Measurements from ENCODE around the gene CDK10. TPM values are rescaled to one million over a fixed set of nuclear protein-coding genes. Genes with fewer than 3 reads are reported as not detected.

CDK10 gene
- total and polyA plus RNA-seq, 9 of the 15 experiments (the other 6 are each of a cell fraction or from before 2014, with no cell fraction given), result 2.0 to 85.1 (median 40.1) TPM

- TF ChIP-seq JUNB (CRISPR knock-in tag; conservative IDR thresholded peaks at IDR 0.05), result no peak
- no peak for TF ChIP-seq POLR3G (IDR thresholded peaks at IDR 0.05; ENCODE audit: extremely low read depth, insufficient read length, insufficient replicate concordance)
- TF ChIP-seq ZNF57 (CRISPR knock-in tag; IDR thresholded peaks at IDR 0.05), result no peak
- no peak for TF ChIP-seq MITF (IDR thresholded peaks at IDR 0.05)
- TF ChIP-seq GMEB1 (CRISPR knock-in tag; IDR thresholded peaks at IDR 0.05), result no peak
- TF ChIP-seq NR2C1 (IDR thresholded peaks at IDR 0.05), result no peak
- no peak for TF ChIP-seq NR2C1 (tag; IDR thresholded peaks at IDR 0.05)
- TF ChIP-seq GTF2F1 (IDR thresholded peaks at IDR 0.05; ENCODE audit: low read depth, low read length), result 0 out of 2 replicates have a peak, but pooled peaks have one; percentile 22
- TF ChIP-seq, protein P1, sequence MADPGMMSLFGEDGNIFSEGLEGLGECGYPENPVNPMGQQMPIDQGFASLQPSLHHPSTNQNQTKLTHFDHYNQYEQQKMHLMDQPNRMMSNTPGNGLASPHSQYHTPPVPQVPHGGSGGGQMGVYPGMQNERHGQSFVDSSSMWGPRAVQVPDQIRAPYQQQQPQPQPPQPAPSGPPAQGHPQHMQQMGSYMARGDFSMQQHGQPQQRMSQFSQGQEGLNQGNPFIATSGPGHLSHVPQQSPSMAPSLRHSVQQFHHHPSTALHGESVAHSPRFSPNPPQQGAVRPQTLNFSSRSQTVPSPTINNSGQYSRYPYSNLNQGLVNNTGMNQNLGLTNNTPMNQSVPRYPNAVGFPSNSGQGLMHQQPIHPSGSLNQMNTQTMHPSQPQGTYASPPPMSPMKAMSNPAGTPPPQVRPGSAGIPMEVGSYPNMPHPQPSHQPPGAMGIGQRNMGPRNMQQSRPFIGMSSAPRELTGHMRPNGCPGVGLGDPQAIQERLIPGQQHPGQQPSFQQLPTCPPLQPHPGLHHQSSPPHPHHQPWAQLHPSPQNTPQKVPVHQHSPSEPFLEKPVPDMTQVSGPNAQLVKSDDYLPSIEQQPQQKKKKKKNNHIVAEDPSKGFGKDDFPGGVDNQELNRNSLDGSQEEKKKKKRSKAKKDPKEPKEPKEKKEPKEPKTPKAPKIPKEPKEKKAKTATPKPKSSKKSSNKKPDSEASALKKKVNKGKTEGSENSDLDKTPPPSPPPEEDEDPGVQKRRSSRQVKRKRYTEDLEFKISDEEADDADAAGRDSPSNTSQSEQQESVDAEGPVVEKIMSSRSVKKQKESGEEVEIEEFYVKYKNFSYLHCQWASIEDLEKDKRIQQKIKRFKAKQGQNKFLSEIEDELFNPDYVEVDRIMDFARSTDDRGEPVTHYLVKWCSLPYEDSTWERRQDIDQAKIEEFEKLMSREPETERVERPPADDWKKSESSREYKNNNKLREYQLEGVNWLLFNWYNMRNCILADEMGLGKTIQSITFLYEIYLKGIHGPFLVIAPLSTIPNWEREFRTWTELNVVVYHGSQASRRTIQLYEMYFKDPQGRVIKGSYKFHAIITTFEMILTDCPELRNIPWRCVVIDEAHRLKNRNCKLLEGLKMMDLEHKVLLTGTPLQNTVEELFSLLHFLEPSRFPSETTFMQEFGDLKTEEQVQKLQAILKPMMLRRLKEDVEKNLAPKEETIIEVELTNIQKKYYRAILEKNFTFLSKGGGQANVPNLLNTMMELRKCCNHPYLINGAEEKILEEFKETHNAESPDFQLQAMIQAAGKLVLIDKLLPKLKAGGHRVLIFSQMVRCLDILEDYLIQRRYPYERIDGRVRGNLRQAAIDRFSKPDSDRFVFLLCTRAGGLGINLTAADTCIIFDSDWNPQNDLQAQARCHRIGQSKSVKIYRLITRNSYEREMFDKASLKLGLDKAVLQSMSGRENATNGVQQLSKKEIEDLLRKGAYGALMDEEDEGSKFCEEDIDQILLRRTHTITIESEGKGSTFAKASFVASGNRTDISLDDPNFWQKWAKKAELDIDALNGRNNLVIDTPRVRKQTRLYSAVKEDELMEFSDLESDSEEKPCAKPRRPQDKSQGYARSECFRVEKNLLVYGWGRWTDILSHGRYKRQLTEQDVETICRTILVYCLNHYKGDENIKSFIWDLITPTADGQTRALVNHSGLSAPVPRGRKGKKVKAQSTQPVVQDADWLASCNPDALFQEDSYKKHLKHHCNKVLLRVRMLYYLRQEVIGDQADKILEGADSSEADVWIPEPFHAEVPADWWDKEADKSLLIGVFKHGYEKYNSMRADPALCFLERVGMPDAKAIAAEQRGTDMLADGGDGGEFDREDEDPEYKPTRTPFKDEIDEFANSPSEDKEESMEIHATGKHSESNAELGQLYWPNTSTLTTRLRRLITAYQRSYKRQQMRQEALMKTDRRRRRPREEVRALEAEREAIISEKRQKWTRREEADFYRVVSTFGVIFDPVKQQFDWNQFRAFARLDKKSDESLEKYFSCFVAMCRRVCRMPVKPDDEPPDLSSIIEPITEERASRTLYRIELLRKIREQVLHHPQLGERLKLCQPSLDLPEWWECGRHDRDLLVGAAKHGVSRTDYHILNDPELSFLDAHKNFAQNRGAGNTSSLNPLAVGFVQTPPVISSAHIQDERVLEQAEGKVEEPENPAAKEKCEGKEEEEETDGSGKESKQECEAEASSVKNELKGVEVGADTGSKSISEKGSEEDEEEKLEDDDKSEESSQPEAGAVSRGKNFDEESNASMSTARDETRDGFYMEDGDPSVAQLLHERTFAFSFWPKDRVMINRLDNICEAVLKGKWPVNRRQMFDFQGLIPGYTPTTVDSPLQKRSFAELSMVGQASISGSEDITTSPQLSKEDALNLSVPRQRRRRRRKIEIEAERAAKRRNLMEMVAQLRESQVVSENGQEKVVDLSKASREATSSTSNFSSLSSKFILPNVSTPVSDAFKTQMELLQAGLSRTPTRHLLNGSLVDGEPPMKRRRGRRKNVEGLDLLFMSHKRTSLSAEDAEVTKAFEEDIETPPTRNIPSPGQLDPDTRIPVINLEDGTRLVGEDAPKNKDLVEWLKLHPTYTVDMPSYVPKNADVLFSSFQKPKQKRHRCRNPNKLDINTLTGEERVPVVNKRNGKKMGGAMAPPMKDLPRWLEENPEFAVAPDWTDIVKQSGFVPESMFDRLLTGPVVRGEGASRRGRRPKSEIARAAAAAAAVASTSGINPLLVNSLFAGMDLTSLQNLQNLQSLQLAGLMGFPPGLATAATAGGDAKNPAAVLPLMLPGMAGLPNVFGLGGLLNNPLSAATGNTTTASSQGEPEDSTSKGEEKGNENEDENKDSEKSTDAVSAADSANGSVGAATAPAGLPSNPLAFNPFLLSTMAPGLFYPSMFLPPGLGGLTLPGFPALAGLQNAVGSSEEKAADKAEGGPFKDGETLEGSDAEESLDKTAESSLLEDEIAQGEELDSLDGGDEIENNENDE (IDR thresholded peaks at IDR 0.05; ENCODE audit: low read depth, low read length), result no peak
- no peak for TF ChIP-seq NCOA2 (IDR thresholded peaks at IDR 0.05; ENCODE audit: partially characterized antibody in 2 of 2)
- 0 out of 2 replicates have a peak, but pooled peaks have one; percentile 25 for TF ChIP-seq CBX5 (IDR thresholded peaks at IDR 0.05; ENCODE audit: borderline replicate concordance, low read depth)
- TF ChIP-seq RNF2 (IDR thresholded peaks at IDR 0.05), result no peak; the same call in 1 of the 2 replicates
- no peak for TF ChIP-seq MTA2 (IDR thresholded peaks at IDR 0.05; ENCODE audit: low read depth)
- no peak for TF ChIP-seq DNMT1 (IDR thresholded peaks at IDR 0.05)
- no peak for TF ChIP-seq NCOA4 (IDR thresholded peaks at IDR 0.05; ENCODE audit: partially characterized antibody)
These were observed 14.3 kb downstream of the CDK10 start (continued) for GRCh38 chr16:89700649-89701424.
